Measurements from ENCODE around the gene TTC39A. TPM values are rescaled to one million over a fixed set of nuclear protein-coding genes. Genes with fewer than 3 reads are reported as not detected.

The TTC39A gene
- total RNA-seq, 3 donors from 2014 or later (not counting 1 experiment from before 2014, with no cell fraction given) = 0.38 TPM; not detected in 2

DNA sequence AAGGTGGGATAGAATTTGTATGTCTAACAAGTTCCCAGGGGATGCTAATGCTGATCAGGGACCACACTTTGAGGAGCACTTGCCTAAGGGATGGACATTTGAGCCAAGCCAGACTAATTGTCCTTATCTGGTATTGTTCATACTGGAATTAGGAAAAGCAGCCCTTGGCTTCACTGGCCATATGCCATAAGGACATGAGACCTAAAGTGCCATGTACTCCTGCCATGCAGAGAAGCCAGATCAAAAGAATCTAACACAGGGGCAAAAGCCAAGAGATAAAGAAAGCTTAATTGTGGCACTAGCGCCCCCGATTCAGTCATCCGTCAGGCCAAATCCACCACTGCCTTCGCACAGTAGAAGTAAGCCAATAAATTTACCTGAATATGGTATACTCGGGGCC is 48.6 kb downstream of the TTC39A start:
- ATAC-seq (no peak), DNase-seq (no peak)
- Mint-ChIP-seq H3K27ac (no peak overlapping the region), H3K9me3 (no peaks in the 10 kb centered on the region), H3K4me1 (peaks cover 0 to 2% of the 10 kb centered on the region in 2 donors), H3K4me3 (no peak overlapping the region), H3K36me3 (no peaks in the 10 kb centered on the region), H3K27me3 (ENCODE audit: low read depth in 2 of 2) (no peaks in the 10 kb centered on the region)
- TF ChIP-seq, protein P1, sequence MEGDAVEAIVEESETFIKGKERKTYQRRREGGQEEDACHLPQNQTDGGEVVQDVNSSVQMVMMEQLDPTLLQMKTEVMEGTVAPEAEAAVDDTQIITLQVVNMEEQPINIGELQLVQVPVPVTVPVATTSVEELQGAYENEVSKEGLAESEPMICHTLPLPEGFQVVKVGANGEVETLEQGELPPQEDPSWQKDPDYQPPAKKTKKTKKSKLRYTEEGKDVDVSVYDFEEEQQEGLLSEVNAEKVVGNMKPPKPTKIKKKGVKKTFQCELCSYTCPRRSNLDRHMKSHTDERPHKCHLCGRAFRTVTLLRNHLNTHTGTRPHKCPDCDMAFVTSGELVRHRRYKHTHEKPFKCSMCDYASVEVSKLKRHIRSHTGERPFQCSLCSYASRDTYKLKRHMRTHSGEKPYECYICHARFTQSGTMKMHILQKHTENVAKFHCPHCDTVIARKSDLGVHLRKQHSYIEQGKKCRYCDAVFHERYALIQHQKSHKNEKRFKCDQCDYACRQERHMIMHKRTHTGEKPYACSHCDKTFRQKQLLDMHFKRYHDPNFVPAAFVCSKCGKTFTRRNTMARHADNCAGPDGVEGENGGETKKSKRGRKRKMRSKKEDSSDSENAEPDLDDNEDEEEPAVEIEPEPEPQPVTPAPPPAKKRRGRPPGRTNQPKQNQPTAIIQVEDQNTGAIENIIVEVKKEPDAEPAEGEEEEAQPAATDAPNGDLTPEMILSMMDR (IDR thresholded peaks at IDR 0.05) = no peak
- Histone ChIP-seq H3K4me3 (ENCODE audit: low read length) (no peak overlapping the region), H3K27me3 (ENCODE audit: control insufficient read depth, insufficient read depth, low read length) (no peaks in the 10 kb centered on the region), H3K9me3 (ENCODE audit: control insufficient read depth, insufficient read depth, low read length) (no peaks in the 10 kb centered on the region), H3K4me1 (ENCODE audit: control insufficient read depth, insufficient read depth, low read length) (no peaks in the 10 kb centered on the region), H3K36me3 (ENCODE audit: control insufficient read depth, insufficient read depth, low read length) (no peaks in the 10 kb centered on the region), H3K27ac (ENCODE audit: low read length) (no peak overlapping the region)
- 98% methylated on average over 5 of the region's 5 CpGs for WGBS (ENCODE audit: insufficient coverage)
- intact Hi-C loops (cut with micrococcal nuclease) = no loop called here

DNA sequence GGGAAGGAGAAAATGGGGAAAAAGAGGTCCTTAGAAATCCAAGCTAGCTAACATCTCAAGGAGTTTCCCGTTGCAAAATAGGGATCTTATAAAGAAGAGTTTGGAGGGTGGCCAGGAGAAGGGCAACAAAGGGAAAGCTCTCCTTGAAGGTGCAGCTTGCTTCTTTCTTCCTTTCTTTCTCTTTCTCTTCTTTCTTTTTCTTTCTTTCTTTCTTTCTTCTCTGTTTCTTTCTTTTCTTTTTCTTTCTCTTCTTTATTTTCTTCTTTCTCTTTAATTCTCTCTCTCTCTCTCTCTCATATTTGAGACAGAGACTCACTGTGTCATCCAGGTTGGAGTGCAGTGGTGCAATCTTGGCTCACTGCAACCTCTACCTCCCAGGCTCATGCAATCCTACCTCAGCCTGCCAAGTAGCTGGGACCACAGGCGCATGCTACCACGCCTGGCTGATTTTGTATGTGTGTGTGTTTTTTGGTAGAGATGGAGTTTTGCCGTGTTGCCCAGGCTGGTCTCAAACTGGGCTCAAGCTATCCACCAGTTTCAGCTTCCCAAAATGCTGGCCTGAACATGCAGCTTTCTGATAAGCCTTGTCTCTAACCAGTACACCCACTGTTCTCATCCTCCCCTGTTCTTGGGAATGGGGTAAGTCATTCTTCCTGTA is 49.9 kb downstream of the TTC39A start:
- no peak overlapping the region for H3K27ac Mint-ChIP-seq
- TF ChIP-seq, protein P1 (IDR thresholded peaks at IDR 0.05) = no peak
- intact Hi-C loops (cut with micrococcal nuclease) = no loop called here

GRCh38 chr1:51276286-51276685 is 54.1 kb downstream of the TTC39A start:
- Histone ChIP-seq H3K4me1 (ENCODE audit: control insufficient read depth, insufficient read depth, low read length) (no peaks in the 10 kb centered on the region), H3K9me3 (ENCODE audit: control insufficient read depth, insufficient read depth, low read length) (no peaks in the 10 kb centered on the region), H3K36me3 (ENCODE audit: control insufficient read depth, insufficient read depth, low read length) (peaks cover 10% of the 10 kb centered on the region), H3K27ac (ENCODE audit: low read length) (no peak overlapping the region), H3K4me3 (ENCODE audit: low read length) (no peak overlapping the region), H3K27me3 (ENCODE audit: control insufficient read depth, insufficient read depth, low read length) (no peaks in the 10 kb centered on the region)
- Mint-ChIP-seq H3K9me3 (no peaks in the 10 kb centered on the region), H3K36me3 (no peaks in the 10 kb centered on the region), H3K27me3 (ENCODE audit: low read depth in 2 of 2) (no peaks in the 10 kb centered on the region), H3K4me1 (peaks cover 0 to 5% of the 10 kb centered on the region in 2 donors), H3K27ac (no peak overlapping the region), H3K4me3 (no peak overlapping the region)
- intact Hi-C loops (cut with micrococcal nuclease) = no loop called here
- 97% methylated on average over 6 of the region's 7 CpGs for WGBS (ENCODE audit: insufficient coverage)
- TF ChIP-seq, protein P1 (IDR thresholded peaks at IDR 0.05) = no peak
- DNase-seq = no peak
- ATAC-seq = no peak

More for the DNA sequence above, 49.9 kb downstream of the TTC39A start:
- Histone ChIP-seq H3K36me3 (ENCODE audit: control insufficient read depth, insufficient read depth, low read length) (no peaks in the 10 kb centered on the region), H3K4me1 (ENCODE audit: control insufficient read depth, insufficient read depth, low read length) (no peaks in the 10 kb centered on the region), H3K4me3 (ENCODE audit: low read length) (no peak overlapping the region), H3K27ac (ENCODE audit: low read length) (no peak overlapping the region), H3K27me3 (ENCODE audit: control insufficient read depth, insufficient read depth, low read length) (no peaks in the 10 kb centered on the region), H3K9me3 (ENCODE audit: control insufficient read depth, insufficient read depth, low read length) (no peaks in the 10 kb centered on the region)
- Mint-ChIP-seq H3K4me3 (no peak overlapping the region), H3K27me3 (ENCODE audit: low read depth in 2 of 2) (no peaks in the 10 kb centered on the region), H3K9me3 (no peaks in the 10 kb centered on the region), H3K36me3 (no peaks in the 10 kb centered on the region), H3K4me1 (peaks cover 0 to 5% of the 10 kb centered on the region in 2 donors)
- no peak for DNase-seq
- ATAC-seq = no peak
- 100% methylated on average over 1 of the region's 4 CpGs for WGBS (ENCODE audit: insufficient coverage)

DNA sequence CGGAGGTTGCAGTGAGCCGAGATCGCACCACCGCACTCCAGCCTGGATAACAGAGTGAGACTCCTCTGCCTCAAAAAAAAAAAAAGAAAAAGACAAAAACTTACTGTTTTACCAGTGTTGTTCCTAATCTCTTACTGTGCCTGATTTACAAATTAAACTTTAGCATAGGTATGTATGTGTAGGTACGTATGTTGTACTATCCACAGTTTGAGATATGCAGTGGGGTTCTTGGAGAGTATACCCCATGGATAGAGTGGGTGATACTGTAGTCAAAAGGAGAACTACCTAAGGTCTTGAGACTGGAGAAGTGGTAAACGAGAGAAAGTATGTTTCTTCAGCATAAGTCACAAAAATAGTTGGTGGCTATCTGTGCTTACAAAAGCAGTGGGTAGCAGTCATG is 55.7 kb downstream of the TTC39A start:
- H3K4me1 ChIP-seq (ENCODE audit: control insufficient read depth, insufficient read depth, low read length) = no peaks in the 10 kb centered on the region
- intact Hi-C loops (cut with micrococcal nuclease) = no loop called here
- TF ChIP-seq, protein P1 (IDR thresholded peaks at IDR 0.05) = no peak
- Mint-ChIP-seq H3K27me3 (ENCODE audit: low read depth in 2 of 2) (no peaks in the 10 kb centered on the region), H3K36me3 (no peaks in the 10 kb centered on the region), H3K9me3 (no peaks in the 10 kb centered on the region), H3K4me3 (no peak overlapping the region), H3K4me1 (peaks cover 0 to 5% of the 10 kb centered on the region in 2 donors), H3K27ac (no peak overlapping the region)
- no peaks in the 10 kb centered on the region for H3K9me3 ChIP-seq (ENCODE audit: control insufficient read depth, insufficient read depth, low read length)
- H3K27me3 ChIP-seq (ENCODE audit: control insufficient read depth, insufficient read depth, low read length) = no peaks in the 10 kb centered on the region
- WGBS (ENCODE audit: insufficient coverage) = 96% methylated on average over 6 of the region's 6 CpGs
- peaks cover 17% of the 10 kb centered on the region for H3K36me3 ChIP-seq (ENCODE audit: control insufficient read depth, insufficient read depth, low read length)
- H3K27ac ChIP-seq (ENCODE audit: low read length) = no peak overlapping the region
- no peak overlapping the region for H3K4me3 ChIP-seq (ENCODE audit: low read length)
- no peak for ATAC-seq
- no peak for DNase-seq
